ENCODE data around the gene SLC43A1.
"Not testable (repeated sequence)": the region's sequence is repeated elsewhere in the genome, so short reads cannot be mapped to it uniquely, and the experiment has no call there.

Gene SLC43A1

DNA sequence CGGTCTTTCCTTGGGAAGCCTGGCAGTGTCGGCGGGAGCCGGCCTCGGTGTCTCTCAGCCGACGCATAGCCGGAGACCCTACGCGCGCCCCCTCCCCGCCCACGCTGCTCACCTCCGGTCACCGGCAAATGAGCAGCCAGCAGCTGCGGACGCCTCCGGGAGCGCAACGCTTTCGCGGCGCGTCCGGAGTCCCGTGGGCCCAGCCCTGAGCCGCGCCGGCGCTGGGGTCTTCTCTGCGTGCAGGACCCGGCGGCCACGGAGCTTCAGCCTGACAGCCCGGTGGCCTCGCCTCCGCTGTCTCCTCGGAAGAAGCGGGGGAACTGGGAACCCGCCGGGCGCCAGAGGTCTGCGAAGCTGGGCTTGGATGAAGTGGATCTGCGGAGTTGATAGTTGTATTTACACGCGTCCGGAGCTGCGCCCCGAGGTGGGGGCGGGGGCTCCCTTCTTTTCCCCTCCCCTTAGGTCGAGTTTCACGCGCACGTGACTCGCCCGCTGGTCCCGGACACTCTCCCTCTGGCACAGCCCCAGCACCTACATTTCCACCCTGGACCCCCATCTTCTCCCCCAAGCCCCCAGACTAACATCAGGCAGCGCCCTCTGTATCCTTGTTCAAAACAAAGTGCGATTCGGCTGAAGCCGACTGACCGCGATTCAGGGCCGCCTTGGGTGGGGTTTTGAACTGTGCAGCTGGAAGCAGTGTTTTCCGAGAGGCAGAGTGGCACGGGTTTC, at the start of gene SLC43A1:
Gene SLC43A1, minus strand, starts transcription at position 371 of the 729 bp plus-strand sequence. CDS start 1,591 bp downstream, outside the sequence.
- DNase-seq (ENCODE audit: low read depth, low spot score): no peak

DNA sequence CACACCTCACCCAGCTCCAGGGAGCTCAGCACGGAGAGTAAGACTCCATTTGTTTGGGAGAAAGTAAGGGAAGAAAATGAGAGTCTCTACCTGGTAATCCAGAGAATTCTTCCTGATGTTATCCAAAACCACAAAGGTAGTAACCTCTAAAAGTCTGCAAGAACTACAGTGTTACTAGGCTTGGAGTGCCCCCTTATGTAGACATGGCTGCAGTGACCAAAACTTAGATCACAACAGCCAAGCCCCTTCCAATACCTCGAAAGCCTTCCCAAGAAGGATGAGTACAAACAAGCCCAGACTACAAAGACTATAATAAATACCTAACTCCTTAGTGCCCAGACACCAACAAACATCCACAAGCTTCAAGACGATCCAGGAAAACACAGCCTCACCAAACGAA, 47.1 kb upstream of the SLC43A1 start:
- DNase-seq (ENCODE audit: low read depth, low spot score): peak; percentile 51

DNA sequence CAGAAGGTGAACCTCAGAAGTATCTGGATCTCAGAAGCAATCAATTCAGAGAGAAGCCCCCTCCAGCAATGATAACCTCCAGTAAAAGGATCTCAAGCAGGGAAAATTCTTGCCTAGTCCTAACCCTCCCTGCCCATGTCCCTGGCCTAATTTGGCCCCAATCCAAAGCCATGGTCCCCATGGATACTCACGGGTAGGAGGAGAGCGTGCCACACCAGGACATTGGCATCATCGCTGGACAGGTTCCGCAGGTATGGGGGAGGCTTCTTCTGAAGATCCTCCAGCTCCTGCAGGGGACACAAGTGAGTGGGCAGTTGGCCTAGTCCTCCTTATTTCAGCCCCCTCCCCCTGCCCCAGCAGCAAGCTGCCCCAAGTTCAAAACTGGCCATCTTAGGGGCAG, 44.6 kb upstream of the SLC43A1 start:
- no peak for DNase-seq (ENCODE audit: low read depth, low spot score)

DNA sequence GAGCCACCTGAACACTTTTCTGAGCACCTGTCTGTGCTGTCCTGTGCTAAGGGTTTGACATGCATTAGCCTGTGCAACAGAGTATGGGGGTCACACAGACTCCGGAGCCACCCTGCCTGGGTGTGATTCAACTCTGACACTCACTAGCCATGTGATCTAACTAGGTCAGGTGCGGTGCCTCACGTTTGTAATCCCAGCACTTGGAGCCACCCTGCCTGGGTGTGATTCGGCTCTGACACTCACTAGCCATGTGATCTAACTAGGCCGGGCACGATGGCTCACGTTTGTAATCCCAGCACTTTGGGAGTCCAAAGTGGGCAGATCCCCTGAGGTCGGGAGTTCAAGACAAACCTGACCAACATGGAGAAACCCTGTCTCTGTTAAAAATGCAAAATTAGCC, 40.5 kb upstream of the SLC43A1 start:
- DNase-seq (ENCODE audit: low read depth, low spot score): no peak

DNA sequence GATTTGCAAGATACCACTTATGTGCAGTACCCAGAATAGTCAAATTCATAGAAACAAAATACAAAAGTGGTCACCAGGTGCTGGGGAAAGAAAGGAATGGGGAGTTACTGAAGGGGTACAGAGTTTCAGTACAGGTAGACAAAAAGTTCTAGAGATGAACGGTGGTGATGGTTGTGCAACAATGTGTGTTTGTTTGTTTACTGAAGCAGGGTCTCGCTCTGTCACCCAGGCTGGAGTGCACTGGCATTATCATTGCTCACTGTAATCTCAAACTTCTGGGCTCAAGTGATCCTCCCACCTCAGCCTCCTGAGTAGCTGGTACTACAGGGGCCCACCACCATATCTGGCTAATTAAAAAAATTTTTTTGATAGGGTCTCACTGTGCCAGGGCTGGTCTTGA, 39.9 kb upstream of the SLC43A1 start:
- no peak for DNase-seq (ENCODE audit: low read depth, low spot score)

DNA sequence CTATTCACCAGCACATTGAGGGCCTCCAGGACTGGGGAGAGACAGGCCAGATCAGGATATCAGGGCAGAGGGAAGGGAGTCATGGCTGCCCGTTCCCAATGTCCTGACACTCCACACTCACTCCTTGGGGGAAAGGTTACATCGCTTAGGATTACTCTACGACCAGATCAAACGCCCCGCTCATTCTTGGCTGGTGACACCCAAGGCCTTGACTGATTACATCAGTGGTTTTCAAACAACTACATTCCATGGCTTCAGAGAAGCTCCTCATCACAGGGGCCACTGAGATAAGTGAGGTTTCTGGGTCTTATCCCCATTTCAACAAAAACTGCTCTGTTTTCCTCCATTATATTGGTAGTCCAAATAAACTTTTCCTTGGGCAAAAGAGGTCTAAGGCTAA, 37.0 kb upstream of the SLC43A1 start:
- DNase-seq (ENCODE audit: low read depth, low spot score): peak; percentile 43

DNA sequence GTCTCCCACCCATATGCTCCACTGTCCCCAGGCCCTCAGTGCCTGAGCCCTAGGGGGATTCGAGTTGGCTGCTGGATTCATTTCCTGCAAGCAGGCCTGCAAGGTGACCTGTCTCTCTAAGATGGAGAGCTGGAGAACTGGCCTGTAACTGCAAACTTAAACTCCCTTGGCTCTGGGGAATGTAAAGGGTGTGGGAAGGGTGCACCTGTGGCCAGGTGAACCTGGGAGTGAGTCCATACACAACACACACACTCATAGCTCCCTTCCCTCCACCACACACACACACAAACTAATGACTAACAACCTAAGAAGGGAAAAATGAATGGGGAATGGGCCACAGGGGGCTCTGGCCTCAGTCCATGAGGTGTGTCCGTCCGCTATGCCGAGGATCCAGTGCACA, 36.4 kb upstream of the SLC43A1 start:
- no peak for DNase-seq (ENCODE audit: low read depth, low spot score)

GRCh38 chr11:57549983-57550382, 34.5 kb upstream of the SLC43A1 start:
- no peak for DNase-seq (ENCODE audit: low read depth, low spot score)

- no peak for DNase-seq (ENCODE audit: low read depth, low spot score)
Observed at GRCh38 chr11:57547854-57548377, 32.4 kb upstream of the SLC43A1 start.

- peak; percentile 73 for DNase-seq (ENCODE audit: low read depth, low spot score)
Observed at GRCh38 chr11:57546869-57547475, 31.5 kb upstream of the SLC43A1 start.

- no peak for DNase-seq (ENCODE audit: low read depth, low spot score)
Observed at GRCh38 chr11:57546451-57546850, 30.9 kb upstream of the SLC43A1 start.

DNA sequence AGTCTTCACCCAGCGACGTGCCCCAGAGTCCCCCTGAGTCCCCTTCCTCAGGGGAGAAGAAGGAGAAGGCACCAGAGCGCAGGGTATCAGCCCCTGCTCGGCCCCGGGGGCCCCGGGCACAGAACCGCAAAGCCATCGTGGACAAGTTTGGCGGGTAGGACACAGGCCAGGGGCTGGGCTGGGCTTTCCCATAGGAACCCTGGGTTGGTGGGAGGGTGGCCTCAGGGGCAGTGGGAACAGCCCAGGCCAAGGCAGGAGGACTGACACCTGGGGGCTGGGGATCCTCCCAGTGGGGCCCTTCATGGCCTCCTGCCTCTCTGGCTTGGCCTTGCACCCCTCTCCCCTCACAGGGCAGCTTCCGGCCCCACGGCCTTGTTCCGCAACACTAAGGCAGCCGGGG, 30.4 kb upstream of the SLC43A1 start:
- no peak for DNase-seq (ENCODE audit: low read depth, low spot score)

GRCh38 chr11:57544566-57544965, 29.1 kb upstream of the SLC43A1 start:
- DNase-seq (ENCODE audit: low read depth, low spot score): no peak

DNA sequence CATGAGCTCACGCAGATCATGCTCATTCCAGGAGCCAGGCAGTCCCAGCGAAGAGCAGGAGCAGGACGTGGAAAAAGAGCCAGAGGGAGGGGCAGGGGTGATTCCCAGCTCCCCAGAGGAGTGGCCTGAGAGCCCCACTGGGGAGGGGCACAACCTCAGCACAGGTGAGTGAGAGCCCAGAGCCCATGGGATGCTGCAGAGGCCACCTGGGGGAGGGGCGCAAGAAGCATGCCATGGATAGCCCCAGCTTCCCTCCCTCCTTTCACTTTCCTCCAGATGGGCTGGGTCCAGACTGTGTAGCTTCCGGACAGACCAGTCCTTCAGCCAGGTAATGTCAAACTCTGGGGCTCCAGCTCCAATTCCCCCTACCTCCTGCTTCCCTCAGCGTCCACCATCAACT, 28.1 kb upstream of the SLC43A1 start:
- peak; percentile 45 for DNase-seq (ENCODE audit: low read depth, low spot score)

DNA sequence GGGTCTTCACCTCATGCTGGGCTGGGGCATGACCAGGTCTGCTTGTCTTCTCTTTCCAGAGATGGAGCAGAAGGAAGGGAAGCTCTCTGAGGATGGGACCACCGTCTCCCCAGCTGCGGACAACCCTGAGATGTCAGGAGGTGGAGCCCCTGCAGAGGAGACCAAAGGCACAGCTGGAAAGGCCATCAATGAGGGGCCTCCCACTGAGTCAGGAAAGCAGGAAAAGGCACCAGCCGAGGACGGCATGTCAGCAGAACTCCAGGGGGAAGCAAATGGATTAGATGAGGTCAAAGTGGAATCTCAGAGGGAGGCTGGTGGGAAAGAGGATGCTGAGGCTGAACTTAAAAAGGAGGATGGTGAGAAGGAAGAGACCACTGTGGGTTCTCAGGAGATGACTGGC, 27.1 kb upstream of the SLC43A1 start:
- no peak for DNase-seq (ENCODE audit: low read depth, low spot score)

DNA sequence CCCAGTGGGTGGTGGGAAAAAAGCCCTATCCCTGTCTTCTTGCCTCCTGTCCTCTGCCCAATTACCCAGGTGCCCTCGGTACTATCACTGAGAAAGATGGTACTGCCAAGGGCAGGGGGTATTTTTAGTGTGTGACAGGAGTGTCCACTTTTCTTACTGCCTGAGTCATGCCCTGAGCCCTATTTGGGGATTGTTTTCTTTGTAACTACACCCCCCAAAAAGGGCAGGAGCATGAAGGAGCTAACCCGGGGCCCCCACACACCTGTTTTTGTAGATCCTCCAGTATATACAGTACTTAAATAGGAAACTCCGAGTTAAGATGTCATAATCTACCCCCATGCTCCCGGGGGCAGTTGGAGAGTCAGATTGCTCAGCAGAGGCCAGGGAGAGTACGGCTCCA, 25.7 kb upstream of the SLC43A1 start:
- no peak for DNase-seq (ENCODE audit: low read depth, low spot score)

- DNase-seq (ENCODE audit: low read depth, low spot score): no peak
Observed at GRCh38 chr11:57539342-57539741, 23.8 kb upstream of the SLC43A1 start.

- DNase-seq (ENCODE audit: low read depth, low spot score): no peak
Observed at GRCh38 chr11:57536947-57537619, 21.6 kb upstream of the SLC43A1 start, which contains the start of gene SMTNL1. SMTNL1 (plus strand) TSS chr11:57537595; CDS start chr11:57542643, 5,048 bp downstream.

DNA sequence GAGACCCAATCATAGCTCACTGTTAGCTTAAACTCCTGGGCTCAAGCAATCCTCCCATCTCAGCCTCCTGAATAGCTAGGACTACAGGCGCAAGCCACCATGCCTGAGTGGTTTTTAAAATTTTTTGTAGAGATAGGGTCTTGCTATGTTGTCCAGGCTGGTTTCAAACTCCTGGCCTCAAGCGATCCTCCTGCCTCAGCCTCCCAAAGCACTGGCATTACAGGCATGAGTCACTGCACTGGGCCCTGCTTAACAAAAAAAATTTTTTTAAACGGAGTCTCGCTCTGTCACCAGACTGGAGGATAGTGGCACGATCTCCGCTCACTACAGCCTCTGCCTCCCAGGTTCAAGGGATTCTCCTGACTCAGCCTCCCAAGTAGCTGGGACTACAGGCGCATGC, 18.9 kb upstream of the SLC43A1 start:
- not testable (repeated sequence) for DNase-seq (ENCODE audit: low read depth, low spot score)

DNA sequence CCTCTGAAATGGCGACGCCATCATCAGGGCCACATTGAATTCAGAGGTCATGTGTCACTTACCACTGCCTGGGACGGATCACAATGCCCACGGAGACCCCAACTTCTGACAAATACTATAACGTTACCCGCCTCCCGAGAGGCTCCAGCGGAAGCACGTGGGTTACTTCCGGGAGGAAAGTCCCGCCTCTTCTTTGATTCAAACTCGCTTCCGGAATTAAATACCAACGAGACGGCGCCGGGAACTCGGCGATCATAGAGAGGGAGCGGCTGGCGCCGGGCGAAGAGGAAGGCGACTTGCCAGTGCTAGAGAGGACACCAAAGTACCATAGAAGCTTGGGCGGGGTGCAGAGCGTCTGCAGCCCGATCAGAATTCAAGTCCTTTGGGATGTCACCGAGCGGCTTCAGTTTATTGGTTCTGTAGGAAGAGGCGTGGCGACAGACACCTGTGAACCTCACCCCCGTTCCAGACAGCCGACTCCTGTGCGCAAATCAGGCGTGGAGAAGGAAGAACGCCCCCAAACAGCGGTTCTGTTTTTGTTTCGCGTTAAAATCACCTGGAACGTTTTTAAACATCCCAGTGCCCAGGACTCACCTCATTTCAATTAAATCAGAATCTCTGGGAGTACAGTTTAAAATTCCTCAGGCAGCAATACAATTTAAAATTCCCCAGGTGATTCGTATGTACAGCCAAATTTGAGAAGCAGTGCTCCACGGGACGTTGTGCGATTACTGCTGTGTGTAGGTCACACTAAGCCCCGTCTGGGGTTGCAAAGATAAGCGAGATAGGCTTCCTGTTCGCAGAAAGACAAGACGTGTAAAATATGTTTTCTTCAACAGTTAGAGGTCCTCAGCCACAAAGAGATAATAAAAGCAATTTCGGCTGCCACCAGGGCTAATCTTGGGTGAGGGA, 15.3 kb upstream of the SLC43A1 start, which contains the start of gene TIMM10:
Gene TIMM10, minus strand, starts transcription at position 159 of the 912 bp plus-strand sequence. CDS start 565 bp downstream, outside the sequence.
- peak; percentile 99 for DNase-seq (ENCODE audit: low read depth, low spot score)

GRCh38 chr11:57530215-57530595, 14.7 kb upstream of the SLC43A1 start:
- DNase-seq (ENCODE audit: low read depth, low spot score): no peak
